OCI-LY1 (cell line): ENCODE measurements around the gene EXT2.

Experiments
- H2AFZ ChIP-seq: fragments of 200-600 bp; sonication (generic), shearing (Covaris generic); 2 replicates; pipeline ENCODE4 v1.6.0; 2014; ENCODE audit warnings: antibody characterized with exemption, mild to moderate bottlenecking, low read length
- H3F3A ChIP-seq: fragments of 200-600 bp; sonication (generic), shearing (Covaris generic); 2 replicates; pipeline ENCODE4 v1.6.0; 2014; ENCODE audit warnings: mild to moderate bottlenecking, antibody characterized with exemption, low read length, moderate library complexity; ENCODE audit not compliant: insufficient read depth
- H3K27ac ChIP-seq: fragments of 200-600 bp; sonication (generic); 2 replicates; pipeline ENCODE4 v1.5.1; 2014; ENCODE audit warnings: low read length, mixed run types, mild to moderate bottlenecking, low read depth; ENCODE audit not compliant: poor library complexity, severe bottlenecking
- H3K27me3 ChIP-seq: fragments of 200-600 bp; sonication (generic); 2 replicates; pipeline ENCODE4 v1.6.0; 2014; ENCODE audit warnings: antibody characterized with exemption, mild to moderate bottlenecking, low read length, moderate library complexity; ENCODE audit not compliant: insufficient read depth
- H3K36me3 ChIP-seq: fragments of 200-600 bp; sonication (generic); 2 replicates; pipeline ENCODE4 v1.6.1; 2014; ENCODE audit warnings: mild to moderate bottlenecking, antibody characterized with exemption, low read length, moderate library complexity, mixed read lengths; ENCODE audit not compliant: insufficient read depth
- H3K4me1 ChIP-seq: fragments of 200-600 bp; sonication (generic); 2 replicates; pipeline ENCODE4 v1.5.1; 2014; ENCODE audit warnings: mild to moderate bottlenecking, low read length, moderate library complexity; ENCODE audit not compliant: insufficient read depth, severe bottlenecking
- H3K4me2 ChIP-seq: fragments of 200-600 bp; sonication (generic), shearing (Covaris generic); 2 replicates; pipeline ENCODE4 v1.6.1; 2014; ENCODE audit warnings: low read length
- H3K4me3 ChIP-seq: fragments of 200-600 bp; sonication (generic); 2 replicates; pipeline ENCODE4 v1.5.1; 2014; ENCODE audit warnings: low read length, low read depth, mild to moderate bottlenecking, mixed read lengths; ENCODE audit not compliant: poor library complexity, severe bottlenecking
- H3K79me2 ChIP-seq: fragments of 200-600 bp; shearing (Covaris generic); 2 replicates; pipeline ENCODE4 v1.6.1; 2016; ENCODE audit warnings: mixed run types, low read length, mixed read lengths; ENCODE audit not compliant: insufficient read depth
- H3K9ac ChIP-seq: fragments of 200-600 bp; sonication (generic), shearing (Covaris generic); 2 replicates; pipeline ENCODE4 v1.6.1; 2014; ENCODE audit warnings: mild to moderate bottlenecking, low read length, mixed read lengths
- H3K9me2 ChIP-seq: fragments of 200-600 bp; sonication (generic), shearing (Covaris generic); 2 replicates; pipeline ENCODE4 v1.6.1; 2014; ENCODE audit warnings: low read depth, mild to moderate bottlenecking, low read length, mixed read lengths
- H3K9me3 ChIP-seq: fragments of 200-600 bp; shearing (Covaris generic); 2 replicates; pipeline ENCODE4 v1.6.1; 2014; ENCODE audit warnings: low read length, mixed read lengths
- H4K20me1 ChIP-seq: fragments of 200-600 bp; sonication (generic), shearing (Covaris generic); 2 replicates; pipeline ENCODE4 v1.6.0; 2016; ENCODE audit warnings: mild to moderate bottlenecking, low read length; ENCODE audit not compliant: insufficient read depth
- CTCF ChIP-seq: fragments of 200-600 bp; sonication (generic), shearing (Covaris generic); IDR thresholded peaks from 2 replicates; pipeline ENCODE4 v1.5.1; 2017; ENCODE audit warnings: mild to moderate bottlenecking, antibody characterized with exemption, low read length, moderate library complexity, mixed read lengths
- EZH2 ChIP-seq: fragments of 200-600 bp; sonication (generic), shearing (Covaris generic); IDR thresholded peaks from 2 replicates; pipeline ENCODE4 v1.8.0; 2017; ENCODE audit warnings: borderline replicate concordance, mixed run types, mild to moderate bottlenecking, antibody characterized with exemption, low read length, moderate library complexity, mixed read lengths

EXT2 gene

GRCh38 chr11:44120169-44120568 lies 24.7 kb downstream of the EXT2 start:
- Histone ChIP-seq H3K27me3 (no peaks in the 10 kb centered on the region), H3K4me3 (no peak overlapping the region), H2AFZ (no peak overlapping the region), H3K9me3 (no peaks in the 10 kb centered on the region), H3K4me1 (no peaks in the 10 kb centered on the region), H3K79me2 (no peaks in the 10 kb centered on the region), H3K9me2 (no peaks in the 10 kb centered on the region), H3F3A (no peaks in the 10 kb centered on the region), H3K36me3 (no peaks in the 10 kb centered on the region), H3K4me2 (no peak overlapping the region), H3K27ac (no peak overlapping the region), H4K20me1 (no peaks in the 10 kb centered on the region), H3K9ac (no peak overlapping the region)
- TF ChIP-seq CTCF (peak; percentile 43), EZH2 (no peak)

- no peaks in the 10 kb centered on the region for H3K27me3 ChIP-seq
- no peaks in the 10 kb centered on the region for H3F3A ChIP-seq
- no peak overlapping the region for H3K27ac ChIP-seq
- H3K36me3 ChIP-seq, result 0 out of 2 replicates have a peak, but pooled peaks cover 10% of the 10 kb centered on the region
- H2AFZ ChIP-seq, result no peak overlapping the region
- no peaks in the 10 kb centered on the region for H4K20me1 ChIP-seq
- no peaks in the 10 kb centered on the region for H3K9me3 ChIP-seq
- TF ChIP-seq EZH2 (no peak), CTCF (no peak)
- no peak overlapping the region for H3K9ac ChIP-seq
- H3K4me3 ChIP-seq, result no peak overlapping the region
- H3K79me2 ChIP-seq, result no peaks in the 10 kb centered on the region
- H3K4me2 ChIP-seq, result no peak overlapping the region
- no peaks in the 10 kb centered on the region for H3K9me2 ChIP-seq
- H3K4me1 ChIP-seq, result no peaks in the 10 kb centered on the region
Measured at GRCh38 chr11:44125598-44125997, 30.1 kb downstream of the EXT2 start.

- Histone ChIP-seq H3K4me3 (no peak overlapping the region), H3F3A (no peaks in the 10 kb centered on the region), H3K9me3 (no peaks in the 10 kb centered on the region), H3K9ac (no peak overlapping the region), H3K36me3 (0 out of 2 replicates have a peak, but pooled peaks cover 10% of the 10 kb centered on the region), H2AFZ (no peak overlapping the region), H4K20me1 (no peaks in the 10 kb centered on the region), H3K27me3 (no peaks in the 10 kb centered on the region), H3K79me2 (no peaks in the 10 kb centered on the region), H3K27ac (no peak overlapping the region), H3K4me2 (no peak overlapping the region), H3K9me2 (no peaks in the 10 kb centered on the region), H3K4me1 (no peaks in the 10 kb centered on the region)
- TF ChIP-seq EZH2 (no peak), CTCF (no peak)
Measured at GRCh38 chr11:44126304-44126703, 30.8 kb downstream of the EXT2 start.
